Measurements from ENCODE around the gene ZNF283. TPM values are rescaled to one million over a fixed set of nuclear protein-coding genes. Genes with fewer than 3 reads are reported as not detected.

The ZNF283 gene
- total and polyA plus RNA-seq, 9 of the 15 experiments (the other 6 are each of a cell fraction or from before 2014, with no cell fraction given), result 6.0 to 19.5 (median 9.8) TPM

GRCh38 chr19:43806848-43807247 lies 20.3 kb upstream of the ZNF283 start:
- Histone ChIP-seq H2AFZ (ENCODE audit: low read depth, low read length) (0 out of 2 replicates have a peak overlapping the region, but pooled peaks have one; percentile 15), H3K4me2 (ENCODE audit: insufficient read depth, low read length) (no peak overlapping the region), H3K9me3 (replicated peaks; ENCODE audit: control insufficient read depth, insufficient read depth, low read depth, low read length) (no peaks in the 10 kb centered on the region), H3K79me2 (ENCODE audit: control insufficient read depth, insufficient read depth, low read length) (no peaks in the 10 kb centered on the region), H3K36me3 (ENCODE audit: control insufficient read depth, insufficient read depth, low read length) (no peaks in the 10 kb centered on the region), H3K9me1 (ENCODE audit: control insufficient read depth, insufficient read depth, low read length) (no peaks in the 10 kb centered on the region), H3K9ac (ENCODE audit: insufficient read depth in 1 of 2, low read depth in 2 of 2, low read length in 2 of 2) (no peak overlapping the region), H4K20me1 (replicated peaks; ENCODE audit: control insufficient read depth, insufficient read depth, low read length) (no peaks in the 10 kb centered on the region), H3K4me1 (replicated peaks in 1 of 2; ENCODE audit: control insufficient read depth in 2 of 2, insufficient read depth in 2 of 2, low read length in 2 of 2) (peaks cover 0 to 3% of the 10 kb centered on the region in 2 experiments; a peak in 2 of 5 replicates), H3K4me3 (no peak overlapping the region), H3K27me3 (ENCODE audit: control insufficient read depth in 2 of 2, insufficient read depth in 2 of 2, low read length in 2 of 2) (no peaks in the 10 kb centered on the region), H3K27ac (ENCODE audit: extremely low read depth, low read depth, low read length) (no peak overlapping the region)
- ATAC-seq, result no peak
- CTCF ChIA-PET (ENCODE audit: low intra/inter-chr PET ratio), result interaction anchor here (0.9 kb wide), 1 partner anchor 40 kb away, joined by 3 read pairs; no protein-coding TSS in a partner anchor
- BruUV-seq (replicated peaks), result no TSS peak
- in situ Hi-C loops (cut with MboI), result no loop called here
- no peak for DNase-seq (ENCODE audit: extremely low read depth in 1 of 4, low spot score in 3 of 4)
- POLR2A ChIA-PET, result interaction anchor here (1.0 kb wide), 1 partner anchor 9 kb away, joined by 3 read pairs; no protein-coding TSS in a partner anchor
- intact Hi-C loops (cut with micrococcal nuclease), result loop anchor here (5.0 kb wide), 1 partner anchor 140 kb away; no protein-coding TSS in a partner anchor
- TF ChIP-seq SUPT5H (IDR thresholded peaks at IDR 0.05), result no peak
- TF ChIP-seq SRSF3 (IDR thresholded peaks at IDR 0.05; ENCODE audit: insufficient read depth, low read length), result no peak
- TF ChIP-seq AFF1 (IDR thresholded peaks at IDR 0.05; ENCODE audit: low read depth in 1 of 2, partially characterized antibody in 2 of 2), result no peak
- no peak for TF ChIP-seq SMAD2 (IDR thresholded peaks at IDR 0.05; ENCODE audit: low read depth, low read length)
- no peak for TF ChIP-seq HDAC8 (tag; IDR thresholded peaks at IDR 0.05)
- TF ChIP-seq SMAD3 (CRISPR knock-in tag; conservative IDR thresholded peaks at IDR 0.05), result no peak
- no peak for TF ChIP-seq NR2C2 (CRISPR knock-in tag; IDR thresholded peaks at IDR 0.05)
- TF ChIP-seq NR2C2 (tag; IDR thresholded peaks at IDR 0.05), result no peak
- TF ChIP-seq CTCFL (IDR thresholded peaks at IDR 0.05; ENCODE audit: borderline replicate concordance, insufficient read depth, low read depth, low read length, poor library complexity, severe bottlenecking), result no peak
- TF ChIP-seq NFE2 (IDR thresholded peaks at IDR 0.05; ENCODE audit: low read depth), result no peak
- TF ChIP-seq MYBL2 (IDR thresholded peaks at IDR 0.05; ENCODE audit: low read depth), result no peak
- TF ChIP-seq MYBL2 (CRISPR knock-in tag; IDR thresholded peaks at IDR 0.05; ENCODE audit: borderline replicate concordance), result no peak
- TF ChIP-seq PML (IDR thresholded peaks at IDR 0.05; ENCODE audit: low read length), result no peak
- no peak for TF ChIP-seq ARID3B (CRISPR knock-in tag; IDR thresholded peaks at IDR 0.05; ENCODE audit: borderline replicate concordance)
- no peak for FAIRE-seq
- WGBS (ENCODE audit: insufficient coverage, low coverage, missing lambda C conversion rate), result 11% methylated on average over 5 of the region's 5 CpGs

Measured in K562 (cell line).